ENCODE results near the gene KRT36. TPM values are rescaled to one million over a fixed set of nuclear protein-coding genes. Genes with fewer than 3 reads are reported as not detected.
A peak's percentile ranks its signal among the peaks of the same experiment; 100 is the strongest.

KRT36 gene
- polyA plus RNA-seq, 1 donor (not counting 4 experiments of a cell fraction or from before 2014, with no cell fraction given), result not detected

- peaks cover 52% of the 10 kb centered on the region for H3K4me1 ChIP-seq (ENCODE audit: control insufficient read depth, extremely low read depth, insufficient read depth, low read length)
- H3K4me3 ChIP-seq (ENCODE audit: control insufficient read depth in 2 of 3, extremely low read depth in 1 of 3, insufficient read depth in 2 of 3, low read depth in 1 of 3, low read length in 3 of 3), result no peak overlapping the region
- H3K27ac ChIP-seq (ENCODE audit: control insufficient read depth, insufficient read depth, low read length), result no peak overlapping the region
- FAIRE-seq (no peak), DNase-seq (ENCODE audit: low read depth, low spot score) (no peak)
- H3K36me3 ChIP-seq (ENCODE audit: control insufficient read depth in 2 of 2, extremely low read depth in 1 of 2, insufficient read depth in 2 of 2, low read length in 2 of 2), result no peaks in the 10 kb centered on the region
- H3K9me1 ChIP-seq (ENCODE audit: control insufficient read depth, extremely low read depth, insufficient read depth, low read length), result no peaks in the 10 kb centered on the region
- H2AFZ ChIP-seq (ENCODE audit: control insufficient read depth, low read length), result no peak overlapping the region
- H3K9me3 ChIP-seq (ENCODE audit: control insufficient read depth, low read depth, low read length), result no peaks in the 10 kb centered on the region
- TF ChIP-seq EZH2 (IDR thresholded peaks at IDR 0.05; ENCODE audit: low read length), result no peak
- no peak for TF ChIP-seq CTCF (optimal IDR thresholded peaks at IDR 0.05 in 1 of 3, IDR thresholded peaks at IDR 0.05 in 1 of 3, conservative IDR thresholded peaks at IDR 0.05 in 1 of 3; ENCODE audit: extremely low read depth in 1 of 3, insufficient read depth in 2 of 3, low read length in 3 of 3)
- no peaks in the 10 kb centered on the region for H3K79me2 ChIP-seq (ENCODE audit: control insufficient read depth, insufficient read depth, low read length)
- peaks cover 15% of the 10 kb centered on the region for H3K27me3 ChIP-seq (ENCODE audit: control insufficient read depth, extremely low read depth, insufficient read depth, low read length)
- no peaks in the 10 kb centered on the region for H4K20me1 ChIP-seq (ENCODE audit: control insufficient read depth, extremely low read depth, insufficient read depth, low read length)
- dilution Hi-C loops (cut with MboI; ENCODE audit: extremely low pct_ligation_motif_present, low sequenced_read_pairs), result no loop called here
- H3K4me2 ChIP-seq (ENCODE audit: control insufficient read depth, extremely low read depth, insufficient read depth, low read depth, low read length), result no peak overlapping the region
- H3K9ac ChIP-seq (ENCODE audit: control insufficient read depth, extremely low read depth, insufficient read depth, low read length), result no peak overlapping the region
Observed at GRCh38 chr17:41523787-41524186, 34.1 kb upstream of the KRT36 start.

GRCh38 chr17:41523225-41523593, 33.5 kb upstream of the KRT36 start:
- peaks cover 10% of the 10 kb centered on the region for H3K27me3 ChIP-seq (ENCODE audit: control insufficient read depth, extremely low read depth, insufficient read depth, low read length)
- no peak overlapping the region for H3K27ac ChIP-seq (ENCODE audit: control insufficient read depth, insufficient read depth, low read length)
- H3K9ac ChIP-seq (ENCODE audit: control insufficient read depth, extremely low read depth, insufficient read depth, low read length), result no peak overlapping the region
- H3K4me2 ChIP-seq (ENCODE audit: control insufficient read depth, extremely low read depth, insufficient read depth, low read depth, low read length), result peak overlapping the region; percentile 13
- H4K20me1 ChIP-seq (ENCODE audit: control insufficient read depth, extremely low read depth, insufficient read depth, low read length), result no peaks in the 10 kb centered on the region
- no peaks in the 10 kb centered on the region for H3K9me1 ChIP-seq (ENCODE audit: control insufficient read depth, extremely low read depth, insufficient read depth, low read length)
- H2AFZ ChIP-seq (ENCODE audit: control insufficient read depth, low read length), result no peak overlapping the region
- dilution Hi-C loops (cut with MboI; ENCODE audit: extremely low pct_ligation_motif_present, low sequenced_read_pairs), result no loop called here
- H3K9me3 ChIP-seq (ENCODE audit: control insufficient read depth, low read depth, low read length), result no peaks in the 10 kb centered on the region
- H3K79me2 ChIP-seq (ENCODE audit: control insufficient read depth, insufficient read depth, low read length), result no peaks in the 10 kb centered on the region
- TF ChIP-seq EZH2 (IDR thresholded peaks at IDR 0.05; ENCODE audit: low read length), result no peak
- no peak for TF ChIP-seq CTCF (optimal IDR thresholded peaks at IDR 0.05 in 1 of 3, IDR thresholded peaks at IDR 0.05 in 1 of 3, conservative IDR thresholded peaks at IDR 0.05 in 1 of 3; ENCODE audit: extremely low read depth in 1 of 3, insufficient read depth in 2 of 3, low read length in 3 of 3)
- H3K36me3 ChIP-seq (ENCODE audit: control insufficient read depth in 2 of 2, extremely low read depth in 1 of 2, insufficient read depth in 2 of 2, low read length in 2 of 2), result no peaks in the 10 kb centered on the region
- no peak for FAIRE-seq
- H3K4me3 ChIP-seq (ENCODE audit: control insufficient read depth in 2 of 3, extremely low read depth in 1 of 3, insufficient read depth in 2 of 3, low read depth in 1 of 3, low read length in 3 of 3), result no peak overlapping the region
- H3K4me1 ChIP-seq (ENCODE audit: control insufficient read depth, extremely low read depth, insufficient read depth, low read length), result peaks cover 57% of the 10 kb centered on the region
- no peak for DNase-seq (ENCODE audit: low read depth, low spot score)
